Esophagus squamous epithelium (tissue), 5 donors: ENCODE data around the gene ADAMTS12. TPM values are rescaled to one million over a fixed set of nuclear protein-coding genes. Genes with fewer than 3 reads are reported as not detected.

ENCODE experiments used
- DNase-seq: peaks from one replicate; lab custom pipeline; 2025; lab: John Stamatoyannopoulos, UW
- H3K27ac ChIP-seq, 4 donors: fragments of 200-600 bp; sonication (generic); one replicate each; pipeline ENCODE4 v1.5.1; 2016 to 2019; ENCODE audit warnings: mild to moderate bottlenecking in 1 of 4
- H3K27me3 ChIP-seq, 4 donors: fragments of 200-600 bp; sonication (generic); 1 replicate in 3 of 4; 2 replicates in 1 of 4; pipeline versions ENCODE4 v1.5.1 to v1.6.0; 2017 to 2021; ENCODE audit warnings: antibody characterized with exemption in 1 of 4
- H3K36me3 ChIP-seq, 3 donors: fragments of 200-600 bp; sonication (generic); one replicate each; pipeline ENCODE4 v1.5.1; 2016 to 2019
- H3K4me1 ChIP-seq, 3 donors: fragments of 200-600 bp; sonication (generic); one replicate each; pipeline ENCODE4 v1.5.1; 2017 to 2019
- H3K4me3 ChIP-seq, 4 donors: fragments of 200-600 bp; sonication (generic); 1 replicate in 3 of 4; 2 replicates in 1 of 4; pipeline ENCODE4 v1.5.1; 2016 to 2019; ENCODE audit warnings: mild to moderate bottlenecking in 2 of 4, moderate library complexity in 1 of 4
- H3K9me3 ChIP-seq, 3 donors: fragments of 200-600 bp; sonication (generic); one replicate each; pipeline ENCODE4 v1.5.1; 2016 to 2019
- POLR2A ChIP-seq, 4 donors: fragments of 450-650 bp; IDR thresholded peaks; one replicate each; pipeline ENCODE4 v1.6.1; 2017; ENCODE audit warnings: antibody characterized with exemption in 4 of 4, mild to moderate bottlenecking in 4 of 4, moderate library complexity in 3 of 4
- WGBS, 2 donors: methylation state at CpG; one replicate each; pipeline ENCODE4 v1.1.5; 2018; 5-methylcytosine and 5-hydroxymethylcytosine counted together
- intact Hi-C: fragments of 100-400 bp; cut with DNase I; formaldehyde crosslinking; loops from one replicate; pipeline ENCODE4 v1.15.0; 2022
- total RNA-seq, 4 donors: library from RNA; depleted of rRNA; stranded (reverse); fragments of >200 nt; gene quantifications; one replicate each; pipeline ENCODE4 v1.1.0, GENCODE V29; 2016
- TF ChIP-seq, protein P1 (sequence below), 6 experiments: fragments of 450-650 bp in 4 of 6; fragments of 200-600 bp in 2 of 6; sonication (generic) in 2 of 6; IDR thresholded peaks; one replicate each; pipeline ENCODE4 v1.5.1; 2016 to 2019; ENCODE audit warnings: antibody characterized with exemption in 6 of 6, mild to moderate bottlenecking in 4 of 6, moderate library complexity in 4 of 6
- donor health status: DM: yes; HTN: yes; CAD: no.

The ADAMTS12 gene
- total RNA-seq, 4 donors from 2014 or later, result 0.73 to 1.3 (median 0.76) TPM; not detected in 1

DNA sequence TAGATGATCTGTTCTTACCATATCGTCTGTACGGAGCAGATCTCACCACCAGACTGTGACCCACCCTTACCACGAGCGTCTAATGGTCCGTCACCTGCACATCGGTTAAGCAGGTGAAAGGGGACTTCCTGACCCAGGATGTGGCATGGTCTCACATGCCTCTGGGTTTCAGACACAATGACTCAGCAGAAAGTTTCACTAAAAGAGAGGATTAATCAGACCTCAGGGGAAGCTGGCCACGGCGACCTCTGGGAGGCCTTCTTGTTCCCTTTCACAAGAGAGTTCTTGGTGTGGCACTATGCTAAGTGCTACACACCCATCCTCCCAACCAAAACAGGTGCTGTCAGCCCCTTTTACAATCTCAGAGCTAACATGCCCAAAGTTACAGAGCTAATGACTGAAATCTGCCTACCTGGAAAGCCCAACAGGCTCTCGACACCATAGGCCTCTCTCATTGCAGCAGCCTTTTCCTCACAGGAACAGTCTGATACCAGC, 41.6 kb downstream of the ADAMTS12 start:
- intact Hi-C loops, result no loop called here
- 44 to 62% methylated on average over 9 of the region's 9 CpGs for WGBS, 2 donors
- H3K4me3 ChIP-seq, result no peak overlapping the region
- no peaks in the 10 kb centered on the region for H3K27me3 ChIP-seq
- no peaks in the 10 kb centered on the region for H3K9me3 ChIP-seq
- no peak for DNase-seq
- H3K36me3 ChIP-seq, result no peaks in the 10 kb centered on the region
- H3K4me1 ChIP-seq, result peaks cover 0 to 15% (median 0%) of the 10 kb centered on the region in 3 donors
- no peak overlapping the region for H3K27ac ChIP-seq
- TF ChIP-seq, protein P1, sequence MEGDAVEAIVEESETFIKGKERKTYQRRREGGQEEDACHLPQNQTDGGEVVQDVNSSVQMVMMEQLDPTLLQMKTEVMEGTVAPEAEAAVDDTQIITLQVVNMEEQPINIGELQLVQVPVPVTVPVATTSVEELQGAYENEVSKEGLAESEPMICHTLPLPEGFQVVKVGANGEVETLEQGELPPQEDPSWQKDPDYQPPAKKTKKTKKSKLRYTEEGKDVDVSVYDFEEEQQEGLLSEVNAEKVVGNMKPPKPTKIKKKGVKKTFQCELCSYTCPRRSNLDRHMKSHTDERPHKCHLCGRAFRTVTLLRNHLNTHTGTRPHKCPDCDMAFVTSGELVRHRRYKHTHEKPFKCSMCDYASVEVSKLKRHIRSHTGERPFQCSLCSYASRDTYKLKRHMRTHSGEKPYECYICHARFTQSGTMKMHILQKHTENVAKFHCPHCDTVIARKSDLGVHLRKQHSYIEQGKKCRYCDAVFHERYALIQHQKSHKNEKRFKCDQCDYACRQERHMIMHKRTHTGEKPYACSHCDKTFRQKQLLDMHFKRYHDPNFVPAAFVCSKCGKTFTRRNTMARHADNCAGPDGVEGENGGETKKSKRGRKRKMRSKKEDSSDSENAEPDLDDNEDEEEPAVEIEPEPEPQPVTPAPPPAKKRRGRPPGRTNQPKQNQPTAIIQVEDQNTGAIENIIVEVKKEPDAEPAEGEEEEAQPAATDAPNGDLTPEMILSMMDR (IDR thresholded peaks at IDR 0.05), result no peak
- TF ChIP-seq POLR2A (IDR thresholded peaks at IDR 0.05), result no peak

DNA sequence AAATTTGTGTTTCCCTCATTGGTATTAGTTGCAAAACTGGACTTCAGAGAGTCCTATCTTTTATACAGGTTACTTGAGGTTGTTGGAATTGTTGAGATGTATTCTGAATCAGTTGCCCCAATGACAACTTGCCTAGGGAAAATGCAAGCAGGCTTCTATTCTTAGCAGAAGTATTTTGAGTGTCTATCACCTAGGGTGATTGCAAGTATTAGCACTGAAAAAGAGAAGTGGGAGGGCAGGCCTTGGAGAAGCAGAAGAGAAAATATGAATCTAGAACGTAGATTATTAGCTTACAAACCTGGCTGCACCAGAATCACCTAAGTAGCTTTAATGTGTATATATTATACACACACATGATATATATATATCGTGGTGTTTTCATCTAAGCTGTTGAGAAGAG, 43.2 kb downstream of the ADAMTS12 start:
- H3K9me3 ChIP-seq, result no peaks in the 10 kb centered on the region
- peaks cover 0 to 7% (median 0%) of the 10 kb centered on the region in 3 donors for H3K4me1 ChIP-seq
- H3K4me3 ChIP-seq, result no peak overlapping the region
- H3K27ac ChIP-seq, result no peak overlapping the region
- H3K27me3 ChIP-seq, result no peaks in the 10 kb centered on the region
- DNase-seq, result no peak
- intact Hi-C loops, result no loop called here
- 62 to 81% methylated on average over 2 of the region's 2 CpGs for WGBS, 2 donors
- TF ChIP-seq POLR2A (IDR thresholded peaks at IDR 0.05), result no peak
- TF ChIP-seq, protein P1 (IDR thresholded peaks at IDR 0.05), result no peak
- H3K36me3 ChIP-seq, result no peaks in the 10 kb centered on the region

DNA sequence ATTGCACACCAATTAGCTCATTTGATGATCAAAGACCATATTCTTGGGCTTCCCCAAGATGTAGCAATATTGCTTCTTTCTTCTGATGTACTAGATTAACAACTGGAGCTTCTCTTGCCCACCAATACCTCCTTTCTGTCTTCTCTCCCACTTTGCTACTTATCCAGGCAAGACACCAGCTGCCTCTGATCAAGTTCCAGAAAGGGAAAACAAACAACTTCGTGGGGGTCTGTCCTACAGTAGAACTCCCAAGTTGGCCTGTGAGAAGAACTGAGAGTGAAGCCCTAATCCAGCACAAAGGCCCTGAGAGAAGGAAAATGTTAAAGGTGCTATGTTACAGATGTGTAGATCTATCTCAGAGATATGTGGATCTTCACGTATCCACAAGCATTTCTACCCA, 44.9 kb downstream of the ADAMTS12 start:
- Histone ChIP-seq H3K9me3 (no peaks in the 10 kb centered on the region), H3K27ac (no peak overlapping the region), H3K4me1 (no peaks in the 10 kb centered on the region), H3K27me3 (no peaks in the 10 kb centered on the region), H3K4me3 (no peak overlapping the region), H3K36me3 (no peaks in the 10 kb centered on the region)
- 38 to 43% methylated on average over 2 of the region's 2 CpGs for WGBS, 2 donors
- intact Hi-C loops, result no loop called here
- no peak for TF ChIP-seq POLR2A (IDR thresholded peaks at IDR 0.05)
- TF ChIP-seq, protein P1 (IDR thresholded peaks at IDR 0.05), result no peak
- DNase-seq, result no peak

DNA sequence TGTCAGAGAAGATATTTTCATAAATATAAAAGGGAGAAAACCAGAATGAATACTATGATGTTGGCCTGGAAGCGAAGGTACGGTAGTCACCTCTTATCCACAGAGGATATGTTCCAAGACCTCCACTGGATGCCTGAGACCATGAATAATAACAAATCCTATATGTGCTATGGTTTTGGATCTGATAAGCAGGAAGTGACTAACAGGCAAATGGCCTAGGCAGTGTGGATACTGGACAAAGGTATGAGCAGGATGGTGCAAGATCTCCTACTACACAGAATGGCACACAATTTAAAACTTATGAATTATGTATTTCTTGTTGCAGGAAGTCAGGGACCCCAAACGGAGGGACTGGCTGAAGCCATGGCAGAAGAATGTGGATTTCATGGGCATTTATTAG, 48.2 kb downstream of the ADAMTS12 start:
- intact Hi-C loops, result no loop called here
- DNase-seq, result no peak
- Histone ChIP-seq H3K27me3 (no peaks in the 10 kb centered on the region), H3K36me3 (no peaks in the 10 kb centered on the region), H3K27ac (no peak overlapping the region), H3K4me3 (no peak overlapping the region), H3K4me1 (no peaks in the 10 kb centered on the region), H3K9me3 (no peaks in the 10 kb centered on the region)
- TF ChIP-seq, protein P1 (IDR thresholded peaks at IDR 0.05), result no peak
- TF ChIP-seq POLR2A (IDR thresholded peaks at IDR 0.05), result no peak
- WGBS, 2 donors, result 81 to 93% methylated on average over 3 of the region's 3 CpGs

DNA sequence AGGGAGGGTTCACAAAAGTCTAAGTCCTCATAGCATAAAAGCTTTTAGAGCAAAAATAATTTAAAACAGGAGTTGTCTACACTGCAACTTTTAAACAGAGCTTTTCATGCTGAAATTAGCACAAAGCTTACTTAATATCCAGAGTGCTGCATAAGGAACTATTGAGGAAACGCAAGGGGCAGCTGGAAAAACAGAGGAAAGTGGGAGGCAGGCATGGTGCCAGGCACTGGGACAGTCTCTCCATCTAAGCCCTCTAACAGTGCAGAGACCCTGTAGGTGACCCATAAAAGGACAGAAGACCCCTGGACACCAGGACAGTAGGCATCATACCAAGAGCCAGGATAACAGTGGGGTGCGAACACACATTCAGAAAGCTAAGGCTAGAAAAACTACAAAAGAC, 49.3 kb downstream of the ADAMTS12 start:
- Histone ChIP-seq H3K27ac (no peak overlapping the region), H3K9me3 (no peaks in the 10 kb centered on the region), H3K4me3 (no peak overlapping the region), H3K36me3 (no peaks in the 10 kb centered on the region), H3K4me1 (no peaks in the 10 kb centered on the region), H3K27me3 (no peaks in the 10 kb centered on the region)
- intact Hi-C loops, result no loop called here
- WGBS, 2 donors, result 90 to 95% methylated on average over 2 of the region's 2 CpGs
- no peak for TF ChIP-seq POLR2A (IDR thresholded peaks at IDR 0.05)
- TF ChIP-seq, protein P1 (IDR thresholded peaks at IDR 0.05), result no peak
- DNase-seq, result no peak
